Keratinocyte (primary cell): ENCODE data around the gene NPTX1. TPM values are rescaled to one million over a fixed set of nuclear protein-coding genes. Genes with fewer than 3 reads are reported as not detected.
A peak's percentile ranks its signal among the peaks of the same experiment; 100 is the strongest.

Experiments used
- DNase-seq: peaks from one replicate; pipeline ENCODE4 v3.0.0-alpha.2; 2011; ENCODE audit warnings: low read depth, missing footprints, low spot score
- FAIRE-seq: peaks from 2 replicates; lab custom pipeline; 2011; peaks lifted over from hg19 to GRCh38; lab: Jason Lieb, UNC
- H2AFZ ChIP-seq: 2 replicates; pipeline ENCODE4 v1.6.0; 2012; ENCODE audit warnings: low read length, control low read depth, inconsistent platforms; ENCODE audit not compliant: control insufficient read depth
- H3K27ac ChIP-seq: 2 replicates; pipeline ENCODE4 v1.5.1; 2011; ENCODE audit warnings: low read length; ENCODE audit not compliant: control insufficient read depth, insufficient read depth
- H3K27me3 ChIP-seq: 3 replicates; pipeline ENCODE4 v1.6.0; 2011; ENCODE audit warnings: low read length; ENCODE audit not compliant: control insufficient read depth, insufficient read depth; ENCODE audit errors: extremely low read depth
- H3K36me3 ChIP-seq, 2 experiments: 2 replicates in 1 of 2; 3 replicates in 1 of 2; pipeline ENCODE4 v1.5.1; 2011; ENCODE audit warnings: low read length in 2 of 2, mild to moderate bottlenecking in 1 of 2; ENCODE audit not compliant: control insufficient read depth in 2 of 2, insufficient read depth in 2 of 2; ENCODE audit errors: extremely low read depth in 1 of 2
- H3K4me1 ChIP-seq: 3 replicates; pipeline ENCODE4 v1.5.1; 2011; ENCODE audit warnings: low read length; ENCODE audit not compliant: control insufficient read depth, insufficient read depth; ENCODE audit errors: extremely low read depth
- H3K4me2 ChIP-seq: 3 replicates; pipeline ENCODE4 v1.6.0; 2011; ENCODE audit warnings: low read depth, low read length; ENCODE audit not compliant: control insufficient read depth, insufficient read depth; ENCODE audit errors: extremely low read depth
- H3K4me3 ChIP-seq, 3 experiments: fragments of 200-600 bp in 1 of 3; sonication (generic) in 1 of 3; 2 replicates in 2 of 3; 3 replicates in 1 of 3; pipeline ENCODE4 v1.5.1; 2011 to 2016; ENCODE audit warnings: low read length in 3 of 3, mild to moderate bottlenecking in 3 of 3, control low read depth in 2 of 3, inconsistent platforms in 1 of 3, low read depth in 1 of 3, mixed read lengths in 1 of 3, mixed run types in 1 of 3, moderate library complexity in 1 of 3; ENCODE audit not compliant: control insufficient read depth in 2 of 3, insufficient read depth in 2 of 3; ENCODE audit errors: extremely low read depth in 1 of 3
- H3K79me2 ChIP-seq: 2 replicates; pipeline ENCODE4 v1.6.0; 2012; ENCODE audit warnings: low read length; ENCODE audit not compliant: control insufficient read depth, insufficient read depth
- H3K9ac ChIP-seq: 3 replicates; pipeline ENCODE4 v1.6.0; 2011; ENCODE audit warnings: low read length; ENCODE audit not compliant: control insufficient read depth, insufficient read depth; ENCODE audit errors: extremely low read depth
- H3K9me1 ChIP-seq: 3 replicates; pipeline ENCODE4 v1.6.0; 2011; ENCODE audit warnings: low read length; ENCODE audit not compliant: control insufficient read depth, insufficient read depth; ENCODE audit errors: extremely low read depth
- H3K9me3 ChIP-seq: 2 replicates; pipeline ENCODE4 v1.5.1; 2012; ENCODE audit warnings: low read depth, low read length; ENCODE audit not compliant: control insufficient read depth
- H4K20me1 ChIP-seq: 3 replicates; pipeline ENCODE4 v1.6.0; 2011; ENCODE audit warnings: low read length; ENCODE audit not compliant: control insufficient read depth, insufficient read depth; ENCODE audit errors: extremely low read depth
- EZH2 ChIP-seq: IDR thresholded peaks from one replicate; pipeline ENCODE4 v1.6.1; 2012; ENCODE audit warnings: inconsistent platforms, mild to moderate bottlenecking, low read length, moderate library complexity
- dilution Hi-C: fragments of 300-500 bp; cut with MboI; formaldehyde crosslinking; loops from one replicate; pipeline ENCODE4 v1.7.0; 2020; ENCODE audit warnings: low sequenced_read_pairs; ENCODE audit not compliant: extremely low pct_ligation_motif_present
- polyA plus RNA-seq, 5 experiments: library from polyadenylated mRNA; depleted of rRNA in 3 of 5; stranded (reverse) in 3 of 5; stranded (forward) in 1 of 5; unstranded in 1 of 5; fragments of >200 nt; gene quantifications; 1 replicate in 1 of 5; 2 replicates in 3 of 5; 3 replicates in 1 of 5; pipeline versions ENCODE4 v1.2.1 to v1.2.3, GENCODE V29; 2011 to 2012; ENCODE audit warnings: missing spikeins in 2 of 5, low read depth in 1 of 5, low replicate concordance in 1 of 5
- TF ChIP-seq, protein P1 (sequence below), 3 experiments: IDR thresholded peaks in 1 of 3; conservative IDR thresholded peaks in 1 of 3; optimal IDR thresholded peaks in 1 of 3; 2 replicates in 2 of 3; 3 replicates in 1 of 3; pipeline versions ENCODE3 to v1.5.1; 2011; ENCODE audit warnings: low read length in 3 of 3, mild to moderate bottlenecking in 3 of 3, moderate library complexity in 2 of 3, control low read depth in 1 of 3, inconsistent platforms in 1 of 3; ENCODE audit not compliant: insufficient read depth in 2 of 3; ENCODE audit errors: extremely low read depth in 1 of 3

The NPTX1 gene
- polyA plus RNA-seq, 1 donor (not counting 4 experiments of a cell fraction or from before 2014, with no cell fraction given) = 0.03 TPM

DNA sequence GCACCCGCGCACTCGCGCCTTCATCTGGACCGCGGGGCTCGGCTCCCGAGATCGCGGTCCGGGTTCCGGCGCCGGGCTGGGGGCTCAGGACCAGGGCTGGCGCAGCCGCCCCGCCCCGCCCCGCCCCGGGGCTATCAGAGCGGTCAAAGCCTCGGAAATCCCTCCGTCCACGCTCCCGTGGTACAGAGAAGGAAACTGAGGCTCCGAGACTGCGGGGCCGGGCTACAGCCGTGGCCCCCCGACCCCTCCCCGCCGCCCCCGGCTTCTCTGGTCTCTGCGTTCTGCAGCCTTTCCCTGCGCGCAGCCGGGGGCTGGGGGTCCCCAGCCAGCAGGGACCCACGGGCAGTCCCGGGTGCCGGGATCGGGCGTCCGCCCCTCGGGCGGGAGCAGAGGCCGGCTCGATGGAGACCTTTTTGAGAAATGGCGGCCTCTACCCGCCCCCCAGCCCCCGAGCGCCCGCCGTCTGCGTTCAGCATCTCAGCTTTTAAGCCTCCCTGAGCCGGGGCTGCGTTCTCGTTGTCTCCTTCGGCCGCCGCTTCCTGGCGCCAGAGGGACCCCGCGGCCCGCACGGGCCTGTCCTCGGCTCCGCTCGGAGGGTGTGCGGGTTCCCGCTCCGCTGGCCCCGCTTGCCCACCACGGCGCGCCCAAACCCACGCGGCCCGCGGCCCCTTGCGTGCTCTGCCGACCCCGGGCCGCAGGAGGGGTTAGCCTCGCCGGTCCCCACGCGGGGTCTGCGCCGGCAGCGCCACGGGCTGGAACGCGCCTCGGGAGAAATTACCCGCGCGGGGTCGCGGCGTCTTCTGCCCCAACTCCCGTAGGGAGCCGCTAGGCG lies 1.5 kb upstream of the NPTX1 start:
- Histone ChIP-seq H3K27me3 (peaks cover 90% of the 10 kb centered on the region), H3K4me2 (peak overlapping the region; percentile 48), H3K27ac (no peak overlapping the region), H3K4me3 (peak overlapping the region; percentile 4 to 22 (median 13)), H2AFZ (no peak overlapping the region), H3K4me1 (peaks cover 7% of the 10 kb centered on the region), H3K9ac (no peak overlapping the region), H3K79me2 (no peaks in the 10 kb centered on the region), H3K9me1 (no peaks in the 10 kb centered on the region), H4K20me1 (peaks cover 3% of the 10 kb centered on the region), H3K36me3 (no peaks in the 10 kb centered on the region), H3K9me3 (no peaks in the 10 kb centered on the region)
- TF ChIP-seq, protein P1, sequence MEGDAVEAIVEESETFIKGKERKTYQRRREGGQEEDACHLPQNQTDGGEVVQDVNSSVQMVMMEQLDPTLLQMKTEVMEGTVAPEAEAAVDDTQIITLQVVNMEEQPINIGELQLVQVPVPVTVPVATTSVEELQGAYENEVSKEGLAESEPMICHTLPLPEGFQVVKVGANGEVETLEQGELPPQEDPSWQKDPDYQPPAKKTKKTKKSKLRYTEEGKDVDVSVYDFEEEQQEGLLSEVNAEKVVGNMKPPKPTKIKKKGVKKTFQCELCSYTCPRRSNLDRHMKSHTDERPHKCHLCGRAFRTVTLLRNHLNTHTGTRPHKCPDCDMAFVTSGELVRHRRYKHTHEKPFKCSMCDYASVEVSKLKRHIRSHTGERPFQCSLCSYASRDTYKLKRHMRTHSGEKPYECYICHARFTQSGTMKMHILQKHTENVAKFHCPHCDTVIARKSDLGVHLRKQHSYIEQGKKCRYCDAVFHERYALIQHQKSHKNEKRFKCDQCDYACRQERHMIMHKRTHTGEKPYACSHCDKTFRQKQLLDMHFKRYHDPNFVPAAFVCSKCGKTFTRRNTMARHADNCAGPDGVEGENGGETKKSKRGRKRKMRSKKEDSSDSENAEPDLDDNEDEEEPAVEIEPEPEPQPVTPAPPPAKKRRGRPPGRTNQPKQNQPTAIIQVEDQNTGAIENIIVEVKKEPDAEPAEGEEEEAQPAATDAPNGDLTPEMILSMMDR (optimal IDR thresholded peaks at IDR 0.05 in 1 of 3, IDR thresholded peaks at IDR 0.05 in 1 of 3, conservative IDR thresholded peaks at IDR 0.05 in 1 of 3; ENCODE audit: extremely low read depth in 1 of 3, insufficient read depth in 2 of 3, low read length in 3 of 3) = peak in 2 of 3 experiments; percentile 49 to 72
- TF ChIP-seq EZH2 = peak; percentile 83
- DNase-seq = no peak
- dilution Hi-C loops = no loop called here
- FAIRE-seq = no peak

- H4K20me1 ChIP-seq = peaks cover 3% of the 10 kb centered on the region
- H3K4me2 ChIP-seq = peak overlapping the region; percentile 58
- dilution Hi-C loops = no loop called here
- no peaks in the 10 kb centered on the region for H3K79me2 ChIP-seq
- FAIRE-seq (no peak), DNase-seq (no peak)
- H3K4me1 ChIP-seq = peaks cover 7% of the 10 kb centered on the region
- no peaks in the 10 kb centered on the region for H3K9me3 ChIP-seq
- no peak overlapping the region for H3K9ac ChIP-seq
- no peaks in the 10 kb centered on the region for H3K36me3 ChIP-seq
- H3K9me1 ChIP-seq = no peaks in the 10 kb centered on the region
- no peak overlapping the region for H2AFZ ChIP-seq
- H3K27ac ChIP-seq = no peak overlapping the region
- peaks cover 92% of the 10 kb centered on the region for H3K27me3 ChIP-seq
- H3K4me3 ChIP-seq = peak overlapping the region in 2 of 3 experiments; percentile 3 to 10
- TF ChIP-seq, protein P1 (optimal IDR thresholded peaks at IDR 0.05 in 1 of 3, IDR thresholded peaks at IDR 0.05 in 1 of 3, conservative IDR thresholded peaks at IDR 0.05 in 1 of 3; ENCODE audit: extremely low read depth in 1 of 3, insufficient read depth in 2 of 3, low read length in 3 of 3) = no peak
- TF ChIP-seq EZH2 = peak; percentile 97
Observed at GRCh38 chr17:80476877-80477646, 655 bp upstream of the NPTX1 start.
